Gastrocnemius medialis (tissue), 4 donors: Measurements from ENCODE around the gene TSPAN12.
"Not testable (repeated sequence)": the region's sequence is repeated elsewhere in the genome, so short reads cannot be mapped to it uniquely, and the experiment has no call there.

Experiments
- CTCF ChIP-seq, 5 experiments: fragments of 450-650 bp in 3 of 5; fragments of 200-600 bp in 2 of 5; sonication (generic) in 2 of 5; IDR thresholded peaks in 4 of 5; conservative IDR thresholded peaks in 1 of 5; 1 replicate in 4 of 5; 2 replicates in 1 of 5; pipeline ENCODE4 v1.5.1; 2016 to 2019; ENCODE audit warnings: antibody characterized with exemption in 5 of 5, mild to moderate bottlenecking in 3 of 5, moderate library complexity in 3 of 5
- POLR2A ChIP-seq, 2 donors: fragments of 450-650 bp; IDR thresholded peaks; one replicate each; pipeline ENCODE4 v1.6.1; 2017; ENCODE audit warnings: antibody characterized with exemption in 2 of 2, mild to moderate bottlenecking in 2 of 2, moderate library complexity in 2 of 2

GRCh38 chr7:120895253-120895652 lies 37.3 kb upstream of the TSPAN12 start:
- not testable (repeated sequence) for TF ChIP-seq CTCF (IDR thresholded peaks at IDR 0.05 in 4 of 5, conservative IDR thresholded peaks at IDR 0.05 in 1 of 5); POLR2A (IDR thresholded peaks at IDR 0.05)
